ELF-1 (cell line): ENCODE measurements around the gene ACTR1A.
A peak's percentile ranks its signal among the peaks of the same experiment; 100 is the strongest.

ENCODE experiments used
- DNase-seq: peaks from one replicate; pipeline ENCODE4 v3.0.0-alpha.2; 2016; ENCODE audit warnings: low read depth, low spot score

Gene ACTR1A

DNA sequence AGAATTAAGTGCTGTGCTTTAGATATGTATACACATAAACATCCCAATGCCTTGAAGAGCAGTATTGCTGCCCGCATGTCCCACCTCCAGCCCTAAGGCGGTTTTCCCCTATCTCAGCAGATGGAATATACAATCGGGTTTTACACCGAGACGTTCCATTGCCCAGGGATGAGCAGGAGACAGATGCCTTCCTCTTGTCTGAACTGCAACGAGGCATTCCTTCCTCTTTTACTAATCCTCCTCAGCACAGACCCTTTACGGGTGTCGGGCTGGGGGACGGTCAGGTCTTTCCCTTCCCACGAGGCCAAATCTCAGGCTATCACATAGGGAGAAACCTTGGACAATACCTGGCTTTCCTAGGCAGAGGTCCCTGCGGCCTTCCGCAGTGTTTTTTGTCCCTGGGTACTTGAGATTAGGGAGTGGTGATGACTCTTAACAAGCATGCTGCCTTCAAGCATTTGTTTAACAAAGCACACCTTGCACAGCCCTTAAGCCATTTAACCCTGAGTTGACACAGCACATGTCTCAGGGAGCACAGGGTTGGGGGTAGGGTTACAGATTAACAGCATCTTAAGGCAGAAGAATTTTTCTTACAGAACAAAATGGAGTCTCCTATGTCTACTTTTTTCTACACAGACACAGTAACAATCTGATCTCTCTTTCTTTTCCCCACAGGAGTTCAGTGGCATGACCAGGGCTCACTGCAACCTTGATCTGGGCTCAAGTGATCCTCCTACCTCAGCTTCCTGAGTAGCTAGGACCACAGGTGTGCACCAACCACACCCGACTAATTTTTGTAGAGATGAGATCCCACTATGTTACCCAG is 47.6 kb downstream of the ACTR1A start:
- DNase-seq = peak; percentile 70

GRCh38 chr10:102453502-102453901 is 49.0 kb downstream of the ACTR1A start:
- DNase-seq = no peak

DNA sequence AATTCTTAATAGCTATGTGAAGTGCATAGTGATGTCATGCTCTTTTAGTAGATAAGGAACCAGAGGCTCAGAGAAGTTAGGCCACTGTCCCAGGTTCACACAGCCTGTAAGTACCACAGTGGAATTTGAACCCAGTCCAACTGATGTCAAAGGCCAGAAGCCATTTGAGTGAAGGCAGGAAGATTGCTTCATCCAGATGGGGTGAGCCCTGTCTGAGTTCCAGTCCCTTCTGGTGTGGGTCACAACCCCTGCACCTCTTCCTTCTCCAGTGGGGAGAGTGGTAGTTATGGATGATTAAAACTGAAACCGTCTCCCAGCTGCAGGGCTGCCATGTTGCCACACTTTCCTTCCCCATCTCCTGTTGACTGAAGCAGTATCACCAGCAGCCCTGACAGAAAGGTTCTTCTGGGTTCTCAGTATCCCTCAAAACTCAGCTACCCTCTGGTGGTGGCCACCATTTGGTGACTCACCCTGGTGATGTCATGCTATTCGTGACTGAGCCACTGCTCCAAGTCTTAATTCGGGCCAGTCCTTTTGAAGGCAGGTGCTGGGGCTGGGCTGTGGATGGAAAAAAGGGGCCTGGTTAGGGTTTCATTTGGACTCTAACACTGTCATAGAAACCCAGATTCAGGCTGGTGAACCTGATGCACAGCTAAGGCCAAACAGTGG is 49.7 kb downstream of the ACTR1A start:
- no peak for DNase-seq

DNA sequence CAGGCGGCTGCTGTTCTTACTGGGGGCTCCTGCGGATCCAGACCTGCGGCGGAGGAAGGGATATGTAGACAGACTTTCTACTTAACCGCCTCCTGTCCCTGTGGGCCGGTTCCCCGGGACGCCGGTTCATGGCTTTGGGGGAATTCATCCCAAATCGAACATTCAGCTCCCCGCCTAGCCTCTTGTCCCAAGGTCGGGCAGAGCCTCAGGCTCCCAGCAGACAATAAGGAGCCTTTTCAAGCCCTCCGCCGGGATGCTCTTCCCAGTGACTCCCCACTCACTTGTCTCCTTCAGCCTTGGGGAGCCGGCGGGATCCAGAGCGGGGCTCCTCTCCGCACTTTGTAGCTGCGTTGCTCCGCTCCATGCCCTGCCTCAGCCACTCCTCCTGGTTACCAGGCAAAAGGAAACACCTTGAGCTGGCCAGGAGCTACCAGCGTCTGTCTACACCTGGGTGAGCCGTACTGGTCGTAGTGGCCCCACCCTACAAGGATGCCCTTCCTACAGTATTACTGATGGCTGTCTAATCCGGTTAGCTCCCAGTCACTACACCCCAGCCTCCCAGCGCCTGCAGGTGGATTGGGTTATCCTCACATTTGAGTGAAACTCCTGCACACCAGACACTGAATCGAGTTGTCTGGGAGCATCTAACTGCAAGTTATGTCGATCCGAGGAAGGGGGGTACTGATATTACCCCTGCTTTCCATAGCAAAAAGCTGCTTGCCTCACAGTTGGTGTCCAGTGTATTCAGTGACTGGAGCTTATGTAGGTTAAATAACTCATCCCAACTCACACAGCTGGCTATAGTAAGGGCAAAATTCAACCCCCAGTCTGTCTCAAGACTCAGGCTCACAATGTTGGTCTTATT is 51.2 kb downstream of the ACTR1A start, which contains the start of gene C10orf95:
Gene C10orf95 (minus strand): TSS at position 439 of the 865 bp plus-strand sequence. CDS start 450 bp downstream, outside the sequence.
- DNase-seq = no peak

- peak; percentile 76 for DNase-seq
Measured at GRCh38 chr10:102450374-102451104, 52.0 kb downstream of the ACTR1A start.

GRCh38 chr10:102450124-102450373 is 52.5 kb downstream of the ACTR1A start:
- no peak for DNase-seq

DNA sequence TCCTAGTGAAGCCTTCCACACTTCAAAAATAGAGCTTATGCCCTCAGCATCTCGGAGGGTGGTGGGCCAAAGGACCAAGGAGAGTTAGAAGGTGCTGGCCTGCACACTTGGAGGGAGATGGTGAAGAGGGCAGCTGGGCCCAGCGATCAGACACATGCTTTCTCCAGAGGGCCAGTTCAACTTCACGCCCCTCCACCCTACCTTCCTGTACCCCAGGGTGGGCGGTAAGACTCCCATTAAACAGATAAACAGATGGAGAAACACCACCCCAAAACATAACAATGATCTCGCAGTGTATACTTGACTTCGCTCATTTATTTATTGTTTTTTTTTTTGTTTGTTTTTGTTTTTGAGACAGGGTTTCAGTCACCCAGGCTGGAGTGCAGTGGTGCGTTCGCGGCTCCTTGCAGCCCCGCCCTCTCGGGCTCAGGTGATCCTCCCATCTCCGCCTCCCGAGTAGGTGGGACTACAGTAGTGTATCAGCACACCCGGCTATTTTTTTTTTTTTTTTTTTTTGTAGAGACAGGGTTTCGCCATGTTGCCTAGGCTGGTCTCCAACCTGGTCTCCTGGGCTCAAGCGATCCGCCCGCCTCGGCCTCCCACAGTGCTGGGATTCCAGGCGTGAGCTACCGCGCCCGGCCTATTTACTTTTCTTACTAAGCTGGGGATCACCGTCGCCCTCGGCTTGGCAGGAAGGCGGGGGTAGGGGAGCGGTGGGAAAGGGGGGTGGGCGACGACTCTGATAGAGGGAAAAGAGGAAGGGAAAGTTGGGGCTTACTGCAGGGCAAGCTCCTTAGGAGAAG is 53.0 kb downstream of the ACTR1A start:
- DNase-seq = peak; percentile 82

- no peak for DNase-seq
Measured at GRCh38 chr10:102444851-102445250, 57.7 kb downstream of the ACTR1A start.

GRCh38 chr10:102438374-102438773 is 64.1 kb downstream of the ACTR1A start:
- DNase-seq = no peak

DNA sequence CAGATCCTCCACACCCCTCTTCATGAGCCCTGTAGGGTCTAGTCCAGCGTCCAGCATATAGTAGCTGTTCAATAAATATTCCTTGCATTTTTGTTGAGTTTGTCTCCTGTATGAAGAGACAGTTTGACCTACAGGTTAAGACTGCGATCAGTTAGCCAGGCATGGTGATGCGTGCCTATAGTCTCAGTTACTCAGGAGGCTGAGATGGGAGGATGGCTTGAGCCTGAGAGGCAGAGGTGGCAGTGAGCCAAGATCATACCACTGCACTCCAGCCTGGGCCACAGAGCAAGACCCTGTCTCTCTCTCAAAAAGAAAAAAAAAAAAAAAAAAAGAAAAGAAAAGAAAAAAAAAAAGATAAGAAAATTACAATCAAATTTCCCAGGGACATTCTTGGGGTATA is 65.0 kb downstream of the ACTR1A start:
- DNase-seq = no peak

DNA sequence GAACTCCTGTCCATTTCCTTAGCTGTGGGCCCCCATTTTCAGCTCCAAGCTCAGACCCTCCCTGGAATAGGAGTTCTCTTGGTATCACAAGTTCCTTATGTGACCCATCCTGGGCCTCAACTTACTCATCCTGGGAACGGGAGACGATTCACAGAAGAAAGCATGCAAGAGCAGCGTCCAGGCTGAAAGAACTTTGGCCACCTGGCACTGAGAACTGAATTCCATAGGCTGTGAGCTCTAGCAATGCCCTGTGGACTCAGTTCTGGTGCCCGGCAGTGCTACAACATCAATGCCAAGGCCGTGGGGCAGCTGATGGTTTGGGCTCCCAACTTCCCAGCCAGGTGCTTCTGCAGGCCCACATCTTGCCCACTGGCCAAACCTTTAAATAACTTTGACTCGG is 66.2 kb downstream of the ACTR1A start:
- DNase-seq = no peak

GRCh38 chr10:102435529-102436233 is 66.8 kb downstream of the ACTR1A start:
- peak; percentile 76 for DNase-seq

DNA sequence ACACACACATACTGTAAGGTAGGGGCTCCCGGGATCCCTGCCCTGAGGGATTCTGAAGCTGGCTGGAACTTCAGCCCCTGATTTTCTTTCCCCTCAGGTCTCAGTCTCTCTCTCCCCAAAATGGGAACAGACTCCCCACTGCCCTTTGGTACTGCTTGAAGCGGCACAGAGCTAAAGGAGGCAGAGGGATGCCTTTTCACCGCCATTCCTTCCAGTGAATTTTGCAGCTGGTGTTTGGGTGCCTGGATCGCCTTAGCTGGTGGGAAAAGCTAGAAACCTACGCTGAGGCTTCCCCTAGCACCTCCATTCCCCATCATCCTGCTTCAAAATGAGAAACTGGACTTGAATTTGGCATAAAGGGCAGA is 67.4 kb downstream of the ACTR1A start:
- no peak for DNase-seq

DNA sequence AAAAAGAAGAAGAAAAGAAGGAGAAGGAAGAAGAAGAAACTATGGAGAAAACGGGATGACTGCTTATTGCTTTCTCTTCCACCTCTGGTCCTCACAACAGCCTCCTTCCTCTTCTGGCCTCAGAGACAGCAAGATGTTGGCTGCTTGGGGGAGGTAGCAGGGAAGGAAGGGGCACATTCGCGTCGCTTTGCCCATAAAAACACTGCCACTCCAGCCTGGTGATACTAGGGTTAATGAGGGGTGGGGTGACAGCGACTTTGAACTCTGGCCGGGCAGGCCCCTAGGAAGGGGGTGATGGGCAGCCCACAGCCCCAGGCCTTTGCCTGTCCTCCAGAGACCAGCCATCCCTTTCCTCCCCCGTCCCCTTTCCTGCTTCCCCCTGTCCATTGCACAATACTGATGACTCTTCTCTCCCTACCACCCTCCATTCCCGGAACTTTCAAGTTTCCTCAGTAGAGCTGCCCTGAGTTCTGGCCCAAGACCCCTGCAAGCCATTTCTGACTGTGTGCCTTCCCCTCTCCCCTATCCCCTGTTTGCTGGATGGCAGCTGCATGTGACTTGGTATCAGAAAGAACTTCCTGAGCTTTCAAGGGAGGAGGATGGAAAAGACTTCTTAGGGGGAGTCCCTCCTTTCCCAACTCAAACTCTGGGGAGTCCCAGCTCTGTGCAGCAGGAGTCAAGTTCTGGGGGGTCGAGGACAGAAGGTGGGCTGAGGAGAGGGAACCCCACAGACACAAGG is 67.9 kb downstream of the ACTR1A start:
- no peak for DNase-seq

GRCh38 chr10:102433619-102434046 is 68.9 kb downstream of the ACTR1A start:
- DNase-seq = no peak

- peak; percentile 98 for DNase-seq
Measured at GRCh38 chr10:102432162-102432950, 70.2 kb downstream of the ACTR1A start, which contains the start of gene CUEDC2. CUEDC2 (minus strand) TSS chr10:102432574; CDS start chr10:102425188, 7,386 bp downstream.

- no peak for DNase-seq
Measured at GRCh38 chr10:102431452-102432124, 70.9 kb downstream of the ACTR1A start.

DNA sequence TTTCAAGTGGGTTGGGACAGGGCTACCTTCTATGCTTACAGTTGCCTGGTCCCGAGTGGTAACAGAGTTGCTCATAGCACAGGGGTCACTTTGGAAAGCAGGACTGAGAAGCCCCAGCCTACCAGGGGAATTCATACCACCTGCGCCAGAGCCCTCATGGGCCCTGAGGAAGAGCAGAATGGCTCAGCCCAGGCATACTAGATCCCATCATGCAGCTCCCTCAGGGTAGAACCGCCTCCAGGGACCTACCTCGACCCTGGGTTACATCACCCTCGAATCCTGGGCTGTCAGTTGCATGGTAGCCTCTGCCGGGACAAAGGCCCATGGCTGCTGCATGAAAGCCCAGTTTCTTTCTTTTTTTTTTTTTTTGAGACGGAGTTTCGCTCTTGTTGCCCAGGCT is 73.0 kb downstream of the ACTR1A start:
- DNase-seq = peak; percentile 58
